PFSK-1 (cell line): ENCODE results near the gene INPP5A.

Experiments used
- FOXP2 ChIP-seq: optimal IDR thresholded peaks from 2 replicates; pipeline ENCODE3; 2011; ENCODE audit warnings: borderline replicate concordance, control low read depth, inconsistent platforms; ENCODE audit not compliant: insufficient read depth; ENCODE audit errors: extremely low read length, extremely low read depth
- POLR2AphosphoS5 ChIP-seq: IDR thresholded peaks from 2 replicates; pipeline ENCODE4 v1.6.1; 2012; ENCODE audit warnings: low read depth, mild to moderate bottlenecking, control low read depth, low read length, moderate library complexity
- SIN3A ChIP-seq: IDR thresholded peaks from 2 replicates; pipeline ENCODE4 v1.6.1; 2012; ENCODE audit warnings: mild to moderate bottlenecking, low read length, moderate library complexity, borderline replicate concordance; ENCODE audit not compliant: insufficient read depth
- TAF1 ChIP-seq: IDR thresholded peaks from 2 replicates; pipeline ENCODE4 v1.6.1; 2012; ENCODE audit warnings: low read length, control low read depth, borderline replicate concordance; ENCODE audit not compliant: insufficient read depth
- TF ChIP-seq, protein P1 (sequence below), 2 experiments: IDR thresholded peaks; 2 replicates each; pipeline versions ENCODE4 v1.6.1 to v1.8.0; 2011 to 2012; ENCODE audit warnings: low read depth in 2 of 2, low read length in 2 of 2, control low read depth in 1 of 2, inconsistent platforms in 1 of 2, mild to moderate bottlenecking in 1 of 2, moderate library complexity in 1 of 2; ENCODE audit not compliant: insufficient read depth in 1 of 2

Gene INPP5A

DNA sequence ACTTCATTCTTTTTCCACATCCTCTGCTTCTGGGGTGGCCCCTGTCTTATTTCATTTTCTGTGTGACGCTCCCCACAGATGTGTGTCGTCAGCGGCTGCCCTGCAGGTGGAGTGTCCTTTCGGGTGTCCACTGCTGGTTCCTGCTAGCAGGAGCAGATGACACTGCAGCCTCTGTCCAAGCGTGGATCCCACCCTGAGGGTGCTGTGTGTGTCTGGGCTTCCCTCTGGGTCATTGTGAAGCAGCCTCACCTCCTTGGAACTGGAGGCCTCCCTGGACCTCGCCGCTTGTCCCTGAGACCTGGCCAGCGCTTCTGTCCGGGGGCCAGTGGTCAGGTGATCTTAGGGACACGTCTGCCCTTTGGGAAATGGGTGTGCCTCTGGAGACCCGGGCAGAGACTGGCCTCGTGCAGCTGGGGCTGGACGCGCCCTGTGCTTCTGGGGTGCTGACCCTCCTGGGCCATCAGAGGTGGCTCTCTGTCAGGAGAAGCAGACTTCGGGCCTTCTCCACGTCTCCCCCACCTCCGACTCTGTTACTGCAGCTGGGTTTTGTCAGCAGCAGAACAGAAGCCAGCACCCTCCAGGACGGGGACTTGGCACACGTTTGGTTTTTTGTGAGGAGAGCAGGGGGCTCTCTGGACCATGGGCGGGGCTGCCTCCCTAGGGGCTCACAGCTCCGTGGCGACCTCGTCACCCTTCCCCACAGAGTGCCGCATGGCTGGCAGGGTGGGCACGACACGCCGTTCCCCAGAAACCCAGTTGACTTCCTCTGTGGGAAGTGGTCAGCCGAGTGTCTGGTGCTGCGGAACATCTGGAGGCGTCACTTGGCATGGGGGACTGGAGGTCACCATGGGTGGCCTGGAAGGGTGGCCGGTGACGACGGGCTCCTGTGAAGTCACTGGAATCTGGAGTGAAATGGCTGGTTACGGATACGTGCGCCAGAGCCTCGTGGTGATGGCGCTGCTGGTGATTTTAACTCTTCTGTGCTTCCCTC is 48.4 kb downstream of the INPP5A start:
- TF ChIP-seq, protein P1, sequence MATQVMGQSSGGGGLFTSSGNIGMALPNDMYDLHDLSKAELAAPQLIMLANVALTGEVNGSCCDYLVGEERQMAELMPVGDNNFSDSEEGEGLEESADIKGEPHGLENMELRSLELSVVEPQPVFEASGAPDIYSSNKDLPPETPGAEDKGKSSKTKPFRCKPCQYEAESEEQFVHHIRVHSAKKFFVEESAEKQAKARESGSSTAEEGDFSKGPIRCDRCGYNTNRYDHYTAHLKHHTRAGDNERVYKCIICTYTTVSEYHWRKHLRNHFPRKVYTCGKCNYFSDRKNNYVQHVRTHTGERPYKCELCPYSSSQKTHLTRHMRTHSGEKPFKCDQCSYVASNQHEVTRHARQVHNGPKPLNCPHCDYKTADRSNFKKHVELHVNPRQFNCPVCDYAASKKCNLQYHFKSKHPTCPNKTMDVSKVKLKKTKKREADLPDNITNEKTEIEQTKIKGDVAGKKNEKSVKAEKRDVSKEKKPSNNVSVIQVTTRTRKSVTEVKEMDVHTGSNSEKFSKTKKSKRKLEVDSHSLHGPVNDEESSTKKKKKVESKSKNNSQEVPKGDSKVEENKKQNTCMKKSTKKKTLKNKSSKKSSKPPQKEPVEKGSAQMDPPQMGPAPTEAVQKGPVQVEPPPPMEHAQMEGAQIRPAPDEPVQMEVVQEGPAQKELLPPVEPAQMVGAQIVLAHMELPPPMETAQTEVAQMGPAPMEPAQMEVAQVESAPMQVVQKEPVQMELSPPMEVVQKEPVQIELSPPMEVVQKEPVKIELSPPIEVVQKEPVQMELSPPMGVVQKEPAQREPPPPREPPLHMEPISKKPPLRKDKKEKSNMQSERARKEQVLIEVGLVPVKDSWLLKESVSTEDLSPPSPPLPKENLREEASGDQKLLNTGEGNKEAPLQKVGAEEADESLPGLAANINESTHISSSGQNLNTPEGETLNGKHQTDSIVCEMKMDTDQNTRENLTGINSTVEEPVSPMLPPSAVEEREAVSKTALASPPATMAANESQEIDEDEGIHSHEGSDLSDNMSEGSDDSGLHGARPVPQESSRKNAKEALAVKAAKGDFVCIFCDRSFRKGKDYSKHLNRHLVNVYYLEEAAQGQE (IDR thresholded peaks at IDR 0.05; ENCODE audit: insufficient read depth in 1 of 2, low read depth in 2 of 2, low read length in 2 of 2), result no peak
- TF ChIP-seq SIN3A (no peak), TAF1 (no peak), POLR2AphosphoS5 (no peak), FOXP2 (no peak)

DNA sequence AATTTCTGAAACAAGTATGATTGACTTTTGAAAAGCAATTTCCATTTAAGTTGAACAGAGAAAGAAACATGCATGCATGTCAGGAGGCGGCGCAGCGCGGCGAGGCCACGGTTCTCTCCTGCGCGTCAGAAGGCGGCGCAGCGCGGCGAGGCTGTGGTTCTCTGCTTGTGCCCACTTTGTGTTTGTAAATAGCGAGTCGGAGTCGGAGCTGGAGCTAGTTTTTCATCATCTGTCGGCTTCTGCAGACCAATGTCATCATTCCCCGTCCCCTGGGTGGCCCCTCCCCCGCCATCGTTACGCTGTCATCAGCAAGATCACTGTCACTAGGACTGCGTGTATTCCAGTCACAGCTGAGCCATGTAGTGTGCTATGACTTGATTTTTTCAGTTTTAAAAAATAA is 49.2 kb downstream of the INPP5A start:
- TF ChIP-seq FOXP2, result no peak
- TF ChIP-seq POLR2AphosphoS5, result no peak
- TF ChIP-seq, protein P1 (IDR thresholded peaks at IDR 0.05; ENCODE audit: insufficient read depth in 1 of 2, low read depth in 2 of 2, low read length in 2 of 2), result no peak
- no peak for TF ChIP-seq TAF1
- TF ChIP-seq SIN3A, result no peak

DNA sequence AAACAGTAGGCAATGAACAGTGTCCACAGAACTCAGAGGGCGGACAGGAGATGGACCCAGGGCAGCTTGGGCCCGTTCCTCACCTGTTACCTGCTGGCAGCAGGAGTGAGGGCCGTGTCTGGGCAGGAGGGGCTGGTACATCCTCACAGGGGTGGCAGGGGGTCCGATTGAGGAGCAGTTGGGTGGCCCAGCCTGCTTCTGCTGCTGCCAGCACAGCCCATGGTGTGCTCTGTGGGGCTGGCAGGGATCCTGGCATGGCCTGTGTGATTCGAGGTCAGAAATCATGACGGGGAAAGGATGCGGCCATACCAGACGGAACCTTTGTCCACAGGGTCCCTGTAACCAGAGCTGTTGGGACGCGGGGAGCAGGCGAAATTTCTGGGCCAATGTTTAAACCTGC is 49.6 kb downstream of the INPP5A start:
- TF ChIP-seq POLR2AphosphoS5, result no peak
- no peak for TF ChIP-seq FOXP2
- TF ChIP-seq SIN3A, result no peak
- no peak for TF ChIP-seq TAF1
- TF ChIP-seq, protein P1 (IDR thresholded peaks at IDR 0.05; ENCODE audit: insufficient read depth in 1 of 2, low read depth in 2 of 2, low read length in 2 of 2), result no peak

DNA sequence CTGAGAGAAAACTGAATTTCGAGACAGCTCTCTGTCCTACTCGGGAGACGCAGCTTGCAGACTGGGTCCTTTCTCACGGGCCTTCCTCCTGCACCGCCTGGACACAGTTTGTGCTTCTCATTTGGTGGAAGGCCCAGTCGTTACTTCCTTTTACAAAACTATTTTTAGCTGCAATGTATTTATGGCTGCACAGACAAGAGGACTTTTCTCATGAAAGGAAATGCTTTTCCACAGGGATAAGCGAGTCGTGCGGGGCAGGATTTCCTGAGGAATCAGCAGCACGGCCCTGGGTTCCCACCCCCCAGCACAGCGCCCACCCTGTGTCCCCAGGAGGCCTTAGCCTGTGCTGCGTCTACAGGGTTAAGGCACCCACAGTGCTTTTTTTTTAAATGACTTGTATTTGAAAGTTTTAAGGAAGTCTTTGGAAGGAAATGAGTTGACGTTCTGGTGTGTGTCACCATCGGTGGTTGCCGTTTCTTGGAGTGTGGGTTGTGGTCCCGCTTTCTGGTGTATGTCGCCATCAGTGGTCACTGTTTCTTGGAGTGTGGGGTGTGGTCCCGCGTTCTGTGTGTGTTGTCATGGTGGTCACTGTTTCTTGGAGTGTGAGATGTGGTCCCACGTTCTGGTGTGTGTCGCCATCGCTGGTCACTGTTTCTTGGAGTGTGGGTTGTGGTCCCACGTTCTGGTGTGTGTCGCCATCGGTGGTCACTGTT is 50.9 kb downstream of the INPP5A start:
- TF ChIP-seq POLR2AphosphoS5 (no peak), SIN3A (no peak), TAF1 (no peak), FOXP2 (no peak)
- TF ChIP-seq, protein P1 (IDR thresholded peaks at IDR 0.05; ENCODE audit: insufficient read depth in 1 of 2, low read depth in 2 of 2, low read length in 2 of 2), result no peak
